Activated CD4-positive, alpha-beta T cell treated with anti-CD3 and anti-CD28 coated beads, Interleukin-2, amount 50 U/mL, for 48 hours (primary cell): Measurements from ENCODE around the gene FBXL2.

Experiments
- DNase-seq, 2 experiments: peaks; one replicate each; pipeline ENCODE4 v3.0.0-alpha.2; 2020

FBXL2 gene

GRCh38 chr3:33277193-33277882 lies at the start of gene FBXL2:
Gene FBXL2 (plus strand): TSS chr3:33277442. CDS start chr3:33277513, 71 bp downstream.
- peak; percentile 9 to 21 for DNase-seq

- no peak for DNase-seq
Observed at GRCh38 chr3:33229066-33229465, 48.2 kb upstream of the FBXL2 start.

- DNase-seq, result no peak
Observed at GRCh38 chr3:33229947-33230346, 47.3 kb upstream of the FBXL2 start.

GRCh38 chr3:33231756-33232465 lies 45.3 kb upstream of the FBXL2 start:
- no peak for DNase-seq

GRCh38 chr3:33233884-33234283 lies 43.4 kb upstream of the FBXL2 start:
- no peak for DNase-seq

- no peak for DNase-seq
Observed at GRCh38 chr3:33236005-33236404, 41.2 kb upstream of the FBXL2 start.

- no peak for DNase-seq
Observed at GRCh38 chr3:33237439-33237838, 39.8 kb upstream of the FBXL2 start.

- DNase-seq, result no peak
Observed at GRCh38 chr3:33238923-33239322, 38.3 kb upstream of the FBXL2 start.

GRCh38 chr3:33240261-33240660 lies 37.0 kb upstream of the FBXL2 start:
- no peak for DNase-seq

- no peak for DNase-seq
Observed at GRCh38 chr3:33246786-33247185, 30.5 kb upstream of the FBXL2 start.

GRCh38 chr3:33250712-33251111 lies 26.5 kb upstream of the FBXL2 start:
- no peak for DNase-seq

GRCh38 chr3:33256249-33256648 lies 21.0 kb upstream of the FBXL2 start:
- no peak for DNase-seq

- no peak for DNase-seq
Observed at GRCh38 chr3:33260104-33260503, 17.1 kb upstream of the FBXL2 start.

GRCh38 chr3:33269385-33269784 lies 7.9 kb upstream of the FBXL2 start:
- no peak for DNase-seq

GRCh38 chr3:33271324-33271723 lies 5.9 kb upstream of the FBXL2 start:
- DNase-seq, result no peak

GRCh38 chr3:33273628-33274027 lies 3.6 kb upstream of the FBXL2 start:
- no peak for DNase-seq

- no peak for DNase-seq
Observed at GRCh38 chr3:33278163-33278562, 921 bp downstream of the FBXL2 start.

GRCh38 chr3:33287672-33288282 lies 10.5 kb downstream of the FBXL2 start:
- DNase-seq, result no peak

- no peak for DNase-seq
Observed at GRCh38 chr3:33299395-33300081, 22.3 kb downstream of the FBXL2 start.

GRCh38 chr3:33312361-33312760 lies 35.1 kb downstream of the FBXL2 start:
- no peak for DNase-seq

GRCh38 chr3:33313331-33313730 lies 36.1 kb downstream of the FBXL2 start:
- DNase-seq, result no peak

GRCh38 chr3:33314993-33315392 lies 37.8 kb downstream of the FBXL2 start:
- no peak for DNase-seq

- no peak for DNase-seq
Observed at GRCh38 chr3:33315826-33316225, 38.6 kb downstream of the FBXL2 start.
